ENCODE results near the gene GADL1. TPM values are rescaled to one million over a fixed set of nuclear protein-coding genes. Genes with fewer than 3 reads are reported as not detected.

The GADL1 gene
- total and polyA plus RNA-seq, 2 experiments from 2014 or later: 0.13 TPM; not detected in 1

GRCh38 chr3:30845606-30846005, 48.9 kb downstream of the GADL1 start:
- no peak overlapping the region for H3K4me3 ChIP-seq
- DNase-seq (ENCODE audit: low spot score): no peak
- no peaks in the 10 kb centered on the region for H3K4me1 ChIP-seq (ENCODE audit: insufficient read depth)
- 94% methylated on average over 2 of the region's 2 CpGs for WGBS (ENCODE audit: low lambda C conversion rate, missing lambda C conversion rate)
- no peak overlapping the region for H3K4me2 ChIP-seq
- no peaks in the 10 kb centered on the region for H3K79me2 ChIP-seq
- no peak overlapping the region for H3K27ac ChIP-seq
- H2AFZ ChIP-seq: no peak overlapping the region
- H3K36me3 ChIP-seq (replicated peaks; ENCODE audit: insufficient read depth, low read depth): no peaks in the 10 kb centered on the region
- H3K9me3 ChIP-seq (ENCODE audit: low read depth): no peaks in the 10 kb centered on the region
- H3K27me3 ChIP-seq: no peaks in the 10 kb centered on the region
- no peak for TF ChIP-seq EZH2phosphoT487 (IDR thresholded peaks at IDR 0.05; ENCODE audit: low read depth, severe bottlenecking, unreplicated experiment)
- no peak for TF ChIP-seq EZH2 (IDR thresholded peaks at IDR 0.05; ENCODE audit: borderline replicate concordance)
- no peak for TF ChIP-seq CTCF (IDR thresholded peaks at IDR 0.05; ENCODE audit: poor library complexity)
- H3K9me2 ChIP-seq (replicated peaks; ENCODE audit: insufficient read depth): no peaks in the 10 kb centered on the region
- no peaks in the 10 kb centered on the region for H4K20me1 ChIP-seq (ENCODE audit: insufficient read depth, poor library complexity, severe bottlenecking)

GRCh38 chr3:30843877-30844276, 50.6 kb downstream of the GADL1 start:
- Histone ChIP-seq H4K20me1 (ENCODE audit: insufficient read depth, poor library complexity, severe bottlenecking) (no peaks in the 10 kb centered on the region), H3K79me2 (no peaks in the 10 kb centered on the region), H3K9me2 (replicated peaks; ENCODE audit: insufficient read depth) (no peaks in the 10 kb centered on the region), H3K36me3 (replicated peaks; ENCODE audit: insufficient read depth, low read depth) (no peaks in the 10 kb centered on the region), H3K27ac (no peak overlapping the region), H3K4me3 (no peak overlapping the region), H2AFZ (no peak overlapping the region), H3K9me3 (ENCODE audit: low read depth) (no peaks in the 10 kb centered on the region), H3K4me2 (no peak overlapping the region), H3K27me3 (no peaks in the 10 kb centered on the region), H3K4me1 (ENCODE audit: insufficient read depth) (no peaks in the 10 kb centered on the region)
- no peak for DNase-seq (ENCODE audit: low spot score)
- TF ChIP-seq EZH2 (IDR thresholded peaks at IDR 0.05; ENCODE audit: borderline replicate concordance) (no peak), CTCF (IDR thresholded peaks at IDR 0.05; ENCODE audit: poor library complexity) (no peak), EZH2phosphoT487 (IDR thresholded peaks at IDR 0.05; ENCODE audit: low read depth, severe bottlenecking, unreplicated experiment) (no peak)
- WGBS (ENCODE audit: low lambda C conversion rate, missing lambda C conversion rate): 78% methylated on average over 10 of the region's 10 CpGs

GRCh38 chr3:30836141-30836540, 58.3 kb downstream of the GADL1 start:
- no peaks in the 10 kb centered on the region for H3K79me2 ChIP-seq
- no peaks in the 10 kb centered on the region for H3K27me3 ChIP-seq
- no peaks in the 10 kb centered on the region for H3K36me3 ChIP-seq (replicated peaks; ENCODE audit: insufficient read depth, low read depth)
- no peak overlapping the region for H3K27ac ChIP-seq
- H3K9me3 ChIP-seq (ENCODE audit: low read depth): no peaks in the 10 kb centered on the region
- no peak overlapping the region for H2AFZ ChIP-seq
- no peaks in the 10 kb centered on the region for H3K4me1 ChIP-seq (ENCODE audit: insufficient read depth)
- H3K4me3 ChIP-seq: no peak overlapping the region
- no peaks in the 10 kb centered on the region for H3K9me2 ChIP-seq (replicated peaks; ENCODE audit: insufficient read depth)
- DNase-seq (ENCODE audit: low spot score): no peak
- TF ChIP-seq EZH2phosphoT487 (IDR thresholded peaks at IDR 0.05; ENCODE audit: low read depth, severe bottlenecking, unreplicated experiment): no peak
- no peak for TF ChIP-seq CTCF (IDR thresholded peaks at IDR 0.05; ENCODE audit: poor library complexity)
- TF ChIP-seq EZH2 (IDR thresholded peaks at IDR 0.05; ENCODE audit: borderline replicate concordance): no peak
- WGBS (ENCODE audit: low lambda C conversion rate, missing lambda C conversion rate): 83% methylated on average over 1 of the region's 1 CpG
- H3K4me2 ChIP-seq: no peak overlapping the region
- H4K20me1 ChIP-seq (ENCODE audit: insufficient read depth, poor library complexity, severe bottlenecking): no peaks in the 10 kb centered on the region

- DNase-seq (ENCODE audit: low spot score): no peak
Observed at GRCh38 chr3:30835667-30836066, 58.8 kb downstream of the GADL1 start.

More at GRCh38 chr3:30835667-30836066, 58.8 kb downstream of the GADL1 start:
- H3K4me3 ChIP-seq: no peak overlapping the region
- H2AFZ ChIP-seq: no peak overlapping the region
- no peaks in the 10 kb centered on the region for H4K20me1 ChIP-seq (ENCODE audit: insufficient read depth, poor library complexity, severe bottlenecking)
- no peak overlapping the region for H3K27ac ChIP-seq
- no peaks in the 10 kb centered on the region for H3K27me3 ChIP-seq
- no peaks in the 10 kb centered on the region for H3K4me1 ChIP-seq (ENCODE audit: insufficient read depth)
- H3K36me3 ChIP-seq (replicated peaks; ENCODE audit: insufficient read depth, low read depth): no peaks in the 10 kb centered on the region
- 68% methylated on average over 2 of the region's 2 CpGs for WGBS (ENCODE audit: low lambda C conversion rate, missing lambda C conversion rate)
- H3K9me2 ChIP-seq (replicated peaks; ENCODE audit: insufficient read depth): no peaks in the 10 kb centered on the region
- H3K79me2 ChIP-seq: no peaks in the 10 kb centered on the region
- TF ChIP-seq CTCF (IDR thresholded peaks at IDR 0.05; ENCODE audit: poor library complexity) (no peak), EZH2 (IDR thresholded peaks at IDR 0.05; ENCODE audit: borderline replicate concordance) (no peak), EZH2phosphoT487 (IDR thresholded peaks at IDR 0.05; ENCODE audit: low read depth, severe bottlenecking, unreplicated experiment) (no peak)
- H3K9me3 ChIP-seq (ENCODE audit: low read depth): no peaks in the 10 kb centered on the region
- H3K4me2 ChIP-seq: no peak overlapping the region

Measured in hepatocyte (in vitro differentiated cells).